ENCODE results near the gene ABCC4.
"Not testable (repeated sequence)": the region's sequence is repeated elsewhere in the genome, so short reads cannot be mapped to it uniquely, and the experiment has no call there.

ABCC4 gene

GRCh38 chr13:95199896-95200295 lies 101.4 kb downstream of the ABCC4 start:
- H3K9me2 ChIP-seq (replicated peaks; ENCODE audit: control insufficient read depth, low read length) = no peaks in the 10 kb centered on the region
- H3F3A ChIP-seq (ENCODE audit: control insufficient read depth, insufficient read depth) = no peaks in the 10 kb centered on the region
- no peak overlapping the region for H3K4me3 ChIP-seq (ENCODE audit: low read length)
- no peaks in the 10 kb centered on the region for H3K4me1 ChIP-seq (ENCODE audit: control insufficient read depth, low read length)
- H3K79me2 ChIP-seq (ENCODE audit: control insufficient read depth, low read length) = no peaks in the 10 kb centered on the region
- H3K27me3 ChIP-seq (ENCODE audit: control insufficient read depth, low read length) = no peaks in the 10 kb centered on the region
- H3K9me3 ChIP-seq (ENCODE audit: control insufficient read depth, insufficient read depth, low read length) = no peaks in the 10 kb centered on the region
- H3K27ac ChIP-seq (ENCODE audit: low read depth, low read length) = no peak overlapping the region
- no peaks in the 10 kb centered on the region for H4K20me1 ChIP-seq (ENCODE audit: control insufficient read depth, insufficient read depth, low read depth, low read length)
- no peak overlapping the region for H3K4me2 ChIP-seq (ENCODE audit: low read length)
- no peaks in the 10 kb centered on the region; the same call in 1 of the 2 replicates for H3K36me3 ChIP-seq (ENCODE audit: control insufficient read depth, low read length)
- TF ChIP-seq CTCF (IDR thresholded peaks at IDR 0.05; ENCODE audit: low read depth, low read length, poor library complexity, severe bottlenecking) = no peak
- no peak for TF ChIP-seq EZH2phosphoT487 (IDR thresholded peaks at IDR 0.05; ENCODE audit: borderline replicate concordance, low read length)

- not testable (repeated sequence) for H3K36me3 ChIP-seq (ENCODE audit: control insufficient read depth, low read length); H3F3A ChIP-seq (ENCODE audit: control insufficient read depth, insufficient read depth); H3K27me3 ChIP-seq (ENCODE audit: control insufficient read depth, low read length); H3K4me2 ChIP-seq (ENCODE audit: low read length); H3K4me1 ChIP-seq (ENCODE audit: control insufficient read depth, low read length); H3K9me3 ChIP-seq (ENCODE audit: control insufficient read depth, insufficient read depth, low read length); H3K27ac ChIP-seq (ENCODE audit: low read depth, low read length); H3K4me3 ChIP-seq (ENCODE audit: low read length); H4K20me1 ChIP-seq (ENCODE audit: control insufficient read depth, insufficient read depth, low read depth, low read length); H3K9me2 ChIP-seq (replicated peaks; ENCODE audit: control insufficient read depth, low read length); H3K79me2 ChIP-seq (ENCODE audit: control insufficient read depth, low read length)
Observed at GRCh38 chr13:95198606-95199005, 102.6 kb downstream of the ABCC4 start.

- no peaks in the 10 kb centered on the region for H3K9me3 ChIP-seq (ENCODE audit: control insufficient read depth, insufficient read depth, low read length)
- no peak for TF ChIP-seq CTCF (IDR thresholded peaks at IDR 0.05; ENCODE audit: low read depth, low read length, poor library complexity, severe bottlenecking)
- TF ChIP-seq EZH2phosphoT487 (IDR thresholded peaks at IDR 0.05; ENCODE audit: borderline replicate concordance, low read length) = no peak
Observed at GRCh38 chr13:95197548-95197947, 103.7 kb downstream of the ABCC4 start.

GRCh38 chr13:95195146-95195545 lies 106.1 kb downstream of the ABCC4 start:
- Histone ChIP-seq H3K79me2 (ENCODE audit: control insufficient read depth, low read length) (no peaks in the 10 kb centered on the region), H3K9me3 (ENCODE audit: control insufficient read depth, insufficient read depth, low read length) (no peaks in the 10 kb centered on the region), H3K9me2 (replicated peaks; ENCODE audit: control insufficient read depth, low read length) (no peaks in the 10 kb centered on the region), H3K4me3 (ENCODE audit: low read length) (no peak overlapping the region), H3K4me2 (ENCODE audit: low read length) (no peak overlapping the region), H3K4me1 (ENCODE audit: control insufficient read depth, low read length) (peaks cover 11% of the 10 kb centered on the region), H3F3A (ENCODE audit: control insufficient read depth, insufficient read depth) (no peaks in the 10 kb centered on the region), H3K36me3 (ENCODE audit: control insufficient read depth, low read length) (peaks cover 3% of the 10 kb centered on the region; the same call in 1 of the 2 replicates), H3K27ac (ENCODE audit: low read depth, low read length) (no peak overlapping the region), H4K20me1 (ENCODE audit: control insufficient read depth, insufficient read depth, low read depth, low read length) (no peaks in the 10 kb centered on the region), H3K27me3 (ENCODE audit: control insufficient read depth, low read length) (no peaks in the 10 kb centered on the region)
- no peak for TF ChIP-seq CTCF (IDR thresholded peaks at IDR 0.05; ENCODE audit: low read depth, low read length, poor library complexity, severe bottlenecking)
- TF ChIP-seq EZH2phosphoT487 (IDR thresholded peaks at IDR 0.05; ENCODE audit: borderline replicate concordance, low read length) = no peak

More at GRCh38 chr13:95197548-95197947, 103.7 kb downstream of the ABCC4 start:
- H3K36me3 ChIP-seq (ENCODE audit: control insufficient read depth, low read length) = peaks cover 3% of the 10 kb centered on the region; the same call in 1 of the 2 replicates
- H3K4me1 ChIP-seq (ENCODE audit: control insufficient read depth, low read length) = no peaks in the 10 kb centered on the region
- no peaks in the 10 kb centered on the region for H3K27me3 ChIP-seq (ENCODE audit: control insufficient read depth, low read length)
- H3F3A ChIP-seq (ENCODE audit: control insufficient read depth, insufficient read depth) = no peaks in the 10 kb centered on the region
- no peaks in the 10 kb centered on the region for H3K9me2 ChIP-seq (replicated peaks; ENCODE audit: control insufficient read depth, low read length)
- H3K79me2 ChIP-seq (ENCODE audit: control insufficient read depth, low read length) = no peaks in the 10 kb centered on the region
- no peak overlapping the region for H3K4me2 ChIP-seq (ENCODE audit: low read length)
- no peaks in the 10 kb centered on the region for H4K20me1 ChIP-seq (ENCODE audit: control insufficient read depth, insufficient read depth, low read depth, low read length)
- no peak overlapping the region for H3K4me3 ChIP-seq (ENCODE audit: low read length)
- no peak overlapping the region for H3K27ac ChIP-seq (ENCODE audit: low read depth, low read length)
